ENCODE data around the gene NAALADL2. TPM values are rescaled to one million over a fixed set of nuclear protein-coding genes. Genes with fewer than 3 reads are reported as not detected.

The NAALADL2 gene
- total RNA-seq, 2 experiments from 2014 or later = 0.48 TPM; not detected in 1

DNA sequence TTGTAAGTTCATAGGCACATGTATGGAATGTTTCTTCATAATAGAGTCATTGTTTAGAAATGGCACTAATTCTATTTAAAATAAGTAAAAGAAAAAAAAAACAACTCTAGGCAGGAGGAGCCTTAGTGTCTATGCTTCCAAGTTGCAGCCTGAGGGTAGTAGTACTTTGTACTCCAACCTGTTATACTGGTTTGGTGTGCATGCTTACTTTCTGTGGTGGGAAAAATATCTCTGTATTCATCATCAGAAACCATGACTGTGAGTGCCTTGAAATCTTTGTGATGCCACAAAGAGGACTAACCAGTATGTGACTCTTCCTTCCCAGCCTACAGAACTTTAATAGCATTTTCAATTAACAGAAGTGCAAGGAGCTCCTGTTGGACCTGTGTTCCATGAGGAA, 4.4 kb downstream of the NAALADL2 start:
- Mint-ChIP-seq H3K9me3 (no peaks in the 10 kb centered on the region), H3K4me1 (no peaks in the 10 kb centered on the region), H3K27me3 (no peaks in the 10 kb centered on the region), H3K36me3 (no peaks in the 10 kb centered on the region), H3K27ac (no peak overlapping the region), H3K4me3 (no peak overlapping the region)
- no peak for DNase-seq

DNA sequence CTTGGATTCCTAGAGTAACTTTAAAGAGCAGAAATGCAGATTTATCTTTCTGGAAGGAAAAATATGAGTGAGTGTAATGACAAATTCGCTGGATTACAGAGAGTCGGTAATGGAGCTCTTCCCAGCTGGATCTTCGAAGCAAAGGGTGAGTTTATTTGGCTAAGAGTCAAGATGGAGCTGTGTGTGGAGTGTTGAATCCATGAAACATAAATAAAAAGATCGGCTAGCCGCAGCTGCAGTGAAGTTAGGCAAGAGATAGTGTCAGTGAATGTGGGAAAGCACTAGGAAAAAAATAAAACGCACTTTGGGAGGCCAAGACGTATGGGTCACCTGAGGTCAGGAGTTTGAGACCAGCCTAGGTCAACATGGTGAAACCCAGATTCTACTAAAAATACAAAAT, 10.3 kb downstream of the NAALADL2 start:
- H3K27ac Mint-ChIP-seq = no peak overlapping the region
- H3K27me3 Mint-ChIP-seq = no peaks in the 10 kb centered on the region

DNA sequence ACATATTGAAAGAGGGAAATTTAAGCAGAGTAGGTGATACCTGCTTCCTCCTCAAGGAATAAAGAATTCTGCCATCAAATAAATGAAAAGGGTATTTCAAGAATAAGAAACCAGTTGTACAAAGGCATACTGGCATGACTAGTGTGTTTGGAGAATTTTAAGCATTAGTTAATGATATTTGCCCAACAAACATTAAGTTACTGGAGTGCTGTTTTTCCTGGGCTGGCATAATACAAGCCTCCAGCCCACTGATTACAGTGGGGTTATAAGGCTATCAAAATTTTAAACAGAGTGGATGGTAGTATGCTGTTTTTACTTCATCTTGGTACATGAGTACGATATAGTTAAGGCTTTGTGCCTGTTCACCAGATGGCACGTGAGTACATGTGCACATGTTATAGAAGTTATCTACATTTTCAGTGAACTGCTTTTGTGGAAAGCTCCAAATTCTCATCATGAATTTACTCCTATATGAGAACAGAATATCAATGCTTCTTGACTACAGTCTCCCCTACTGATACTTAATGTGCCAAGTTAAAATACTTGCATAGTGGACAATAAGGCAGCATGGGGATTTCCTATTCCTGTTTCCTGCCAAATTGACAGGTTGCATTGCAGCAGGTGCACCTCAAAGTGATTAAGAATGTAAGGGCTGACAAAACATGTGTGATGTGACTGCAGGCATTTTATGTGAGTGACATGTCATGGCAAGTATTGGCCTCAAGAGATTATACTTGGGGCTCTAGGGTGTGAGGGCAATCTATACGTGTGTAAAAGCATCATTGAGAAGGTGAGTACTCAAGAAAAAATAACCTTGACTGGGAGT, 14.9 kb downstream of the NAALADL2 start:
- Mint-ChIP-seq H3K27me3 (no peaks in the 10 kb centered on the region), H3K9me3 (peaks cover 2% of the 10 kb centered on the region), H3K27ac (no peak overlapping the region), H3K4me1 (no peaks in the 10 kb centered on the region), H3K4me3 (no peak overlapping the region), H3K36me3 (no peaks in the 10 kb centered on the region)
- no peak for DNase-seq

More for the DNA sequence above, 10.3 kb downstream of the NAALADL2 start:
- H3K4me3 Mint-ChIP-seq = no peak overlapping the region
- DNase-seq = no peak
- no peaks in the 10 kb centered on the region for H3K4me1 Mint-ChIP-seq
- H3K9me3 Mint-ChIP-seq = peaks cover 2% of the 10 kb centered on the region
- no peaks in the 10 kb centered on the region for H3K36me3 Mint-ChIP-seq

- no peak overlapping the region for H3K4me3 Mint-ChIP-seq
- no peak for DNase-seq
- no peak overlapping the region for H3K27ac Mint-ChIP-seq
- H3K9me3 Mint-ChIP-seq = no peaks in the 10 kb centered on the region
- no peaks in the 10 kb centered on the region for H3K27me3 Mint-ChIP-seq
- no peaks in the 10 kb centered on the region for H3K4me1 Mint-ChIP-seq
- no peaks in the 10 kb centered on the region for H3K36me3 Mint-ChIP-seq
Observed at GRCh38 chr3:174882789-174883188, 23.7 kb downstream of the NAALADL2 start.

DNA sequence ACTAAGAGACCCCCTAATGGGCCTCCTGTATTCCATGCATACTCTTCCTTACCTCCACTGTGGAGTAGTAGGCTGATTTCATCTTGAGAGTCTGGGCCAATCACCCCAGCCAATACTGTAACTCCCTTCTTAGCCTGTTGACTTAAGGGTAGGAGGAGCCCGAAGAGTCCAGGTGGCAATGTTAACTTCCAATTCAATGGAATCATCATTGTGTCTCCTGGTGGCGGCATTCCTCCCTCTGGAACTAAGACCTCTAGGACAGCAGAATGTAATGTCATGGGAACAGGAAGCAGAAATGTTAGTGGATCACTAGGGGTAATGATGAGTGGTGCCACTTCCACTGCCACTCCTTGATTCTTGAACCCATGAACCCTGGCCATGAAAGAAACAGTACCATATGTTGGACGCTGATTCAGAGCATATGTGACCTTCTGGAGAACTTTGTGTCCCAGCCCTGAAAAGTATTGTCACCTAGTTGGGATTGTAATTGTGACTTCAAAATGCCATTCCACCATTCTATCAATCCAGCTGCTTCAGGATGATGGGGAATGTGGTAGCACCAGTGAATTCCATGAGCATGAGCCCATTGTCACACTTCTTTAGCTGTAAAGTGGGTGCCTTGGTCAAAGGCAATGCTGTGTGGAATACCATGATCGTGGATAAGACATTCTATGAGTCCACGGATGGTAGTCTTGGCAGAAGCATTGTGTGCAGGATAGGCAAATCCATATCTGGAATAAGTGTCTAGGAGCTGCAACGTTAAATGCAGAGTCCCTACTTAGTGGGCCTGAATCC, 24.9 kb downstream of the NAALADL2 start:
- no peak overlapping the region for H3K4me3 Mint-ChIP-seq

GRCh38 chr3:174884776-174885568, 25.8 kb downstream of the NAALADL2 start:
- H3K4me3 Mint-ChIP-seq = no peak overlapping the region
- no peaks in the 10 kb centered on the region for H3K4me1 Mint-ChIP-seq
- H3K27me3 Mint-ChIP-seq = no peaks in the 10 kb centered on the region
- no peaks in the 10 kb centered on the region for H3K9me3 Mint-ChIP-seq
- H3K27ac Mint-ChIP-seq = no peak overlapping the region
- H3K36me3 Mint-ChIP-seq = no peaks in the 10 kb centered on the region
- DNase-seq = no peak

More for the DNA sequence above, 24.9 kb downstream of the NAALADL2 start:
- Mint-ChIP-seq H3K36me3 (no peaks in the 10 kb centered on the region), H3K27ac (no peak overlapping the region), H3K4me1 (no peaks in the 10 kb centered on the region), H3K9me3 (no peaks in the 10 kb centered on the region), H3K27me3 (no peaks in the 10 kb centered on the region)
- DNase-seq = no peak

DNA sequence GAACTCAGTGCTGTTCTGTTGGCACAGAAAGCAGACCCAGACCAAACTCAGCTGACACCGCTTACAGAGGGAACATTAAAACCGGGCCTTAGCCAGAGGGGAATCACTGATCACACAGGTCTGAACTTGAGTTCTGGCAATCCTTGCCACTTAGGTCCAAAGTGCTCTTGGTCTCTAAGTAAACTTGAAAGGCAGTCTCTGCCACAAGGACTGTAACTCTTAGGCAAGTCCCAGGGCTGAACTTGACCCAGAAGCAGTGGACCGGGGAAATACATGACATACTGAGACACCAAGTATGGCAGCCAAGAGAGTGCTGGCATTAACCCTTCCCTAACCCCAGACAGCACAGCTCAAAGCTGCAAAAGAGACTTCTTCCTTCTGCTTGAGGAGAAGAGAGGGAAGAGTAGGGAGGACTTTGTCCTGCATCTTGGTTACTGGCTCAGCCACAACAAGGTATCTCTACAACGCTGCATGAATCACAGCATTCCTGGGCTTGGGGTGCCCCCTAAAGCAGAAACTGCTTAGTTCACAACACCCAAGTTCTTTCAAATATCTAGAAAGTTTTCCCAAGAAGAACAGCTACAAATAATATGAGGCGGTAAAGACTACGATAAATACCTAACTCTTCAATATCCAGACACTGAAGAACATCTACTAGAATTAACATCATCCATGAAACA, 32.5 kb downstream of the NAALADL2 start:
- H3K4me1 Mint-ChIP-seq = no peaks in the 10 kb centered on the region
- no peak for DNase-seq
- H3K27me3 Mint-ChIP-seq = no peaks in the 10 kb centered on the region
- no peaks in the 10 kb centered on the region for H3K36me3 Mint-ChIP-seq
- H3K4me3 Mint-ChIP-seq = no peak overlapping the region
- H3K9me3 Mint-ChIP-seq = peaks cover 13% of the 10 kb centered on the region
- H3K27ac Mint-ChIP-seq = no peak overlapping the region

GRCh38 chr3:174907027-174907426, 47.9 kb downstream of the NAALADL2 start:
- no peak overlapping the region for H3K4me3 Mint-ChIP-seq
- DNase-seq = no peak
- H3K4me1 Mint-ChIP-seq = no peaks in the 10 kb centered on the region
- no peak overlapping the region for H3K27ac Mint-ChIP-seq
- no peaks in the 10 kb centered on the region for H3K36me3 Mint-ChIP-seq
- no peaks in the 10 kb centered on the region for H3K9me3 Mint-ChIP-seq
- H3K27me3 Mint-ChIP-seq = no peaks in the 10 kb centered on the region

DNA sequence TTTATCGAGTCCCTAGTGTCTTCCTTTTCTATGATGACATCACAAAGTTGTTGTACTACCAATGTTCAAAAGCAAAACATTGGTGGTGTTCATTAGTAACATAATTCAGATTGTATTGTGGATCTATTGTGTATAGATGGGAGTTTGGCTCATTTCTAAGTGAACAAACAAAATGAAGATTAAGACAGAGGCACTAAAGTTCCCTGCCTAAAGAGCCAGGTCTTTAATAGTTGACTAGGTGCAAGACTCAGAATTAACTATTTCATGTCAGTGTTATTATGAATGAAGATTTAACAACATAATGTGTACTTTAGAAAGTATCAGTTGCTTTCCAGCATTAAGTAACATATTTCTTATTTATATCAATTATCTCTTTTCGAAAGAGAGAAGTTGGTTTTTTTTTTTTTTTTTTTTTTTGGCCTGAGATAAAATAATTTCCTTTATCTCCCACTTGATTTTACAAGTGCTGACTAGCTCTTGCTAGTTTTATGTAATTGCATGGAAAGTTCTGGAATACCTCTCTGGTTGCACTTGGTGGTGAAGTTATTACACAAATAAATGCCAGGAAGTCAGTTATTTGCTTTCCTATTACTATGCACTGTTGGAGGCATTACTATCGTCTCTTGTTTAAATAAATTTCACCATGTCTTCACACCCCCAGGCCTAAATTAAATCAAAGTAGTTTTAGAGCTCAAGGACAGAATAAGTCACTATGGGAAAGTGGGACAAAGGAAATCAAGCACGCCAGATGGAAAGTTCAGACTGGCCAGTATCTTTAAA, 48.7 kb downstream of the NAALADL2 start:
- no peak overlapping the region for H3K4me3 Mint-ChIP-seq
- H3K36me3 Mint-ChIP-seq = no peaks in the 10 kb centered on the region
- H3K27ac Mint-ChIP-seq = no peak overlapping the region
- H3K9me3 Mint-ChIP-seq = no peaks in the 10 kb centered on the region
- H3K4me1 Mint-ChIP-seq = no peaks in the 10 kb centered on the region
- H3K27me3 Mint-ChIP-seq = no peaks in the 10 kb centered on the region
- no peak for DNase-seq

GRCh38 chr3:174931473-174932353, 72.6 kb downstream of the NAALADL2 start:
- Mint-ChIP-seq H3K4me3 (no peak overlapping the region), H3K9me3 (no peaks in the 10 kb centered on the region), H3K4me1 (no peaks in the 10 kb centered on the region), H3K27me3 (no peaks in the 10 kb centered on the region), H3K27ac (no peak overlapping the region), H3K36me3 (no peaks in the 10 kb centered on the region)
- DNase-seq = no peak

DNA sequence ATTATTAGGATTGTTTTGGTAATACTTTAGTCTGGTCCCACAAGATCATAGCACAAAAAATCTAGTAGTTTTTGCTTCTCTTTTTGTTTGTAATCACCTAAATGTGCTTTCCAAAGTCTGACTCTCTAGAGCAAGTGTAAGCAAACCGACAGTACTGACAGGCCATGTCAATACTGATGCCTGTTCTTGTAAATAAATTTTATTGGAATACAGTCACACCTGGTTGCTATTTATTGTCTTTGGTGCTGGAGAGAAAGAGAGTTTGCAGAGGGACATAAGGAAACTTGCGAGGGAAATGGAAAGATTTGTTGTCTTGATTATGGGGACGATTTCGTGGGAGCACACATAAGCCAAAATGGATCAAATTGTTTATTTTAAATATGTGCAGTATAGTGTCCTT, 77.5 kb downstream of the NAALADL2 start:
- Mint-ChIP-seq H3K4me1 (no peaks in the 10 kb centered on the region), H3K9me3 (peaks cover 7% of the 10 kb centered on the region), H3K27ac (no peak overlapping the region), H3K4me3 (no peak overlapping the region), H3K27me3 (no peaks in the 10 kb centered on the region), H3K36me3 (no peaks in the 10 kb centered on the region)
- DNase-seq = no peak

- H3K36me3 Mint-ChIP-seq = no peaks in the 10 kb centered on the region
- no peak overlapping the region for H3K27ac Mint-ChIP-seq
- no peak overlapping the region for H3K4me3 Mint-ChIP-seq
- DNase-seq = no peak
- H3K27me3 Mint-ChIP-seq = no peaks in the 10 kb centered on the region
- no peaks in the 10 kb centered on the region for H3K4me1 Mint-ChIP-seq
- peaks cover 7% of the 10 kb centered on the region for H3K9me3 Mint-ChIP-seq
Observed at GRCh38 chr3:174937478-174937877, 78.3 kb downstream of the NAALADL2 start.

- peaks cover 9% of the 10 kb centered on the region for H3K9me3 Mint-ChIP-seq
- no peaks in the 10 kb centered on the region for H3K4me1 Mint-ChIP-seq
- H3K27ac Mint-ChIP-seq = no peak overlapping the region
- H3K27me3 Mint-ChIP-seq = no peaks in the 10 kb centered on the region
- DNase-seq = no peak
- H3K4me3 Mint-ChIP-seq = no peak overlapping the region
- no peaks in the 10 kb centered on the region for H3K36me3 Mint-ChIP-seq
Observed at GRCh38 chr3:174938102-174938501, 79.0 kb downstream of the NAALADL2 start.

Measured in activated naive CD8-positive, alpha-beta T cell treated with anti-CD3 and anti-CD28 coated beads for 36 hours (primary cell).